ENCODE measurements around the gene RTN1.
"Not testable (repeated sequence)": the region's sequence is repeated elsewhere in the genome, so short reads cannot be mapped to it uniquely, and the experiment has no call there.

Gene RTN1

GRCh38 chr14:59698793-59699192 is 171.8 kb downstream of the RTN1 start:
- DNase-seq: no peak

- DNase-seq: no peak
Measured at GRCh38 chr14:59695198-59695597, 175.4 kb downstream of the RTN1 start.

GRCh38 chr14:59691266-59691665 is 179.3 kb downstream of the RTN1 start:
- no peak for DNase-seq

GRCh38 chr14:59690426-59690825 is 180.2 kb downstream of the RTN1 start:
- no peak for DNase-seq

- DNase-seq: no peak
Measured at GRCh38 chr14:59688224-59689170, 182.1 kb downstream of the RTN1 start.

- no peak for DNase-seq
Measured at GRCh38 chr14:59687663-59688062, 182.9 kb downstream of the RTN1 start.

GRCh38 chr14:59679872-59680271 is 190.7 kb downstream of the RTN1 start:
- no peak for DNase-seq

GRCh38 chr14:59678352-59678751 is 192.2 kb downstream of the RTN1 start:
- no peak for DNase-seq

GRCh38 chr14:59677771-59678231 is 192.8 kb downstream of the RTN1 start:
- DNase-seq: no peak

- no peak for DNase-seq
Measured at GRCh38 chr14:59675394-59675793, 195.2 kb downstream of the RTN1 start.

- no peak for DNase-seq
Measured at GRCh38 chr14:59664741-59665140, 205.8 kb downstream of the RTN1 start.

GRCh38 chr14:59657769-59658168 is 212.8 kb downstream of the RTN1 start:
- DNase-seq: no peak

GRCh38 chr14:59656473-59656872 is 214.1 kb downstream of the RTN1 start:
- DNase-seq: no peak

- DNase-seq: not testable (repeated sequence)
Measured at GRCh38 chr14:59654131-59654530, 216.4 kb downstream of the RTN1 start.

- not testable (repeated sequence) for DNase-seq
Measured at GRCh38 chr14:59646832-59647231, 223.7 kb downstream of the RTN1 start.

GRCh38 chr14:59638885-59639284 is 231.7 kb downstream of the RTN1 start:
- no peak for DNase-seq

- no peak for DNase-seq
Measured at GRCh38 chr14:59634617-59635016, 236.0 kb downstream of the RTN1 start.

- DNase-seq: no peak
Measured at GRCh38 chr14:59633486-59633885, 237.1 kb downstream of the RTN1 start.

GRCh38 chr14:59632381-59632780 is 238.2 kb downstream of the RTN1 start:
- DNase-seq: no peak

- DNase-seq: no peak
Measured at GRCh38 chr14:59631237-59631636, 239.3 kb downstream of the RTN1 start.

GRCh38 chr14:59630288-59630963 is 240.2 kb downstream of the RTN1 start:
- no peak for DNase-seq

GRCh38 chr14:59629444-59630287 is 240.9 kb downstream of the RTN1 start:
- DNase-seq: no peak

- DNase-seq: no peak
Measured at GRCh38 chr14:59627011-59627520, 243.5 kb downstream of the RTN1 start.

Data from activated naive CD4-positive, alpha-beta T cell treated with anti-CD3 and anti-CD28 coated beads, Interleukin-2, amount 50 U/mL, for 16 hours (primary cell).